Epithelial cell of proximal tubule (primary cell): ENCODE results near the gene CDC42BPG. TPM values are rescaled to one million over a fixed set of nuclear protein-coding genes. Genes with fewer than 3 reads are reported as not detected.
"Not testable (repeated sequence)": the region's sequence is repeated elsewhere in the genome, so short reads cannot be mapped to it uniquely, and the experiment has no call there.

Experiments
- DNase-seq: peaks from one replicate; pipeline ENCODE4 v3.0.0-alpha.2; 2011; ENCODE audit warnings: low read depth
- H3K4me3 ChIP-seq: 2 replicates; pipeline ENCODE4 v1.5.1; 2011; ENCODE audit warnings: low read depth, mild to moderate bottlenecking, low read length
- total RNA-seq: library from RNA; depleted of rRNA; stranded (reverse); fragments of >200 nt; gene quantifications from 2 replicates; pipeline ENCODE4 v1.2.3, GENCODE V29; 2015
- TF ChIP-seq, protein P1 (sequence below): conservative IDR thresholded peaks from 2 replicates; pipeline ENCODE4 v1.5.1; 2012; ENCODE audit warnings: low read depth, mild to moderate bottlenecking, low read length

CDC42BPG gene
- total RNA-seq, 1 donor from 2014 or later: 8.9 TPM

DNA sequence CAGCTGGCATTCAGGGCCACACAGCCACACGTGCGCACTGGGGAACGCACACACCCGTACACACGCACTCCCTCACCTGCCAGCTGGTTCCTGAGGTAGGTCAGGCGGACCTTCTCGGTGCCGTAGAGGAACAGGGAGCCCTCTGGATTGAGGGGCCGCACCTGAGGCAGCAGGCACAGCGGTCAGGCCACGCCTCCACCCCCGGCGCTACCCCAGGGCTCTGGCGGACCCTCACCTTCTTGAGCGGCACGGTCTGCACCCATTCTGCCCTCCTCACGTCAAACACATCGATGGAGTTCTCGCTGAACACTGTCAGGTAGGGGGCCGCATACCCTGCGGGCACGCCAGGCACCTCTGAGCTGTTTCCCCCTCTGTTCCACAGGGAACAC lies 17.0 kb downstream of the CDC42BPG start:
- no peak overlapping the region for H3K4me3 ChIP-seq
- DNase-seq: no peak
- TF ChIP-seq, protein P1, sequence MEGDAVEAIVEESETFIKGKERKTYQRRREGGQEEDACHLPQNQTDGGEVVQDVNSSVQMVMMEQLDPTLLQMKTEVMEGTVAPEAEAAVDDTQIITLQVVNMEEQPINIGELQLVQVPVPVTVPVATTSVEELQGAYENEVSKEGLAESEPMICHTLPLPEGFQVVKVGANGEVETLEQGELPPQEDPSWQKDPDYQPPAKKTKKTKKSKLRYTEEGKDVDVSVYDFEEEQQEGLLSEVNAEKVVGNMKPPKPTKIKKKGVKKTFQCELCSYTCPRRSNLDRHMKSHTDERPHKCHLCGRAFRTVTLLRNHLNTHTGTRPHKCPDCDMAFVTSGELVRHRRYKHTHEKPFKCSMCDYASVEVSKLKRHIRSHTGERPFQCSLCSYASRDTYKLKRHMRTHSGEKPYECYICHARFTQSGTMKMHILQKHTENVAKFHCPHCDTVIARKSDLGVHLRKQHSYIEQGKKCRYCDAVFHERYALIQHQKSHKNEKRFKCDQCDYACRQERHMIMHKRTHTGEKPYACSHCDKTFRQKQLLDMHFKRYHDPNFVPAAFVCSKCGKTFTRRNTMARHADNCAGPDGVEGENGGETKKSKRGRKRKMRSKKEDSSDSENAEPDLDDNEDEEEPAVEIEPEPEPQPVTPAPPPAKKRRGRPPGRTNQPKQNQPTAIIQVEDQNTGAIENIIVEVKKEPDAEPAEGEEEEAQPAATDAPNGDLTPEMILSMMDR: no peak

DNA sequence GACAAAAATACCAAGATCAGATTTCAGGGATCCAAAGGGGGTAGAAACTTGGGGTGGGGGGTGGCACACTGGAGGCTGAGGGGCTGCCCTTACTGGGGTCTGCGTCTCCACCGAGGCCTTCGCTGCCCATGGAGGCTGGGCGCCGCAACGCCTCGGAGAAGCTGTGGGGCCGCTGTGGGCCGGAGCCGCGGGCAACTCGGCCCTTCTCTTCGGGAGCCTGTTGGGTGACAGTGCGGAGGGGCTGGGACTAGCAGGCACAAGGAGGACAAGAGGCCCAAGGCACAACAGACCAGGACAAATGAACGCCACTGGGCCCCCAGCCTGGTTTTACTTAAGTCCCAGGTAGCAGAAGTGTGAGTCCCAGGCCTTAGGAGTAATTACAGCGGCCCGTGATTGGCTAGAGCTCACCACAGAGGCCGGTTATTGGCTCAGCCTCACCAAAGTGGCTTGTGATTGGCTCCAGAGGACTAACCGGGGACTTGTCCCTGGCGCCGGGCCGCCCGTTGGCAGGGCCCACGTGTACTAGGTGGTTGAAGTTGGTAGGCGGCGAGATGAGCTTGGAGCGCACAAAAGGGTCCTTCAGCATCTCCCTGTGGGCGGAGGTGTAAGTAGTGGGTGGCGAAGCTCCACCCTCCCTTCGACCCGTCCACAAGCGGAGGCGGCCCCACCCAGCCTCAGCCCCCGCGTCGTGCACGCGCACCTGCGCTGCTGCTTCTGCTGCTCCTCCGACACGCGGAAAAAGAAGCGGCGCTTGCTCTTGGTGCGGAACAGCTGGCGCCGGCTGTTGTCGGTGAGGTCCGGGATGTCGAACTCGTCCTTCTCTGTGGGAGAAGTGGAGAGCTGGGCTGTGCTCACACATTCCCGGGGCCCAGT lies 17.6 kb downstream of the CDC42BPG start:
- TF ChIP-seq, protein P1: no peak
- no peak for DNase-seq
- H3K4me3 ChIP-seq: no peak overlapping the region

DNA sequence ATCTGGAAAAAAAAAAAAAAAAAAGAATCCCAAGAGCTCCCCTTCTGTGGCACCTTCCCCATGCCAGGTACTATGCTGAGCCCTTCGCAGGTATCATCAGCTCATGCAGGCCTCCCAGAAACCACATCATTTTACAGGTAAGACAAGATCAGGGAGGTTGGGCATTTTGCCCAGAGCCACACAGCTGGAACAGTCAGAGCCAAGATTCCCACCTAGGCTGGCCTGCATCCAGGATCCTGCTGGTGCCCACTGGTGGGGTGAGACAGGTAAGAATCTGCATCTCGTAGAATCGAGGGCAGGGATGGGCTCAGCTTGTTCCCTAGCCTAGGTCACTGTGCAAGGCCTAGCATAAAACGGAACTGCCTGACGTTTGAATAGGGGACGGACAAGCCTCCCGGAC lies 18.4 kb downstream of the CDC42BPG start:
- no peak for DNase-seq
- TF ChIP-seq, protein P1: no peak
- no peak overlapping the region for H3K4me3 ChIP-seq

DNA sequence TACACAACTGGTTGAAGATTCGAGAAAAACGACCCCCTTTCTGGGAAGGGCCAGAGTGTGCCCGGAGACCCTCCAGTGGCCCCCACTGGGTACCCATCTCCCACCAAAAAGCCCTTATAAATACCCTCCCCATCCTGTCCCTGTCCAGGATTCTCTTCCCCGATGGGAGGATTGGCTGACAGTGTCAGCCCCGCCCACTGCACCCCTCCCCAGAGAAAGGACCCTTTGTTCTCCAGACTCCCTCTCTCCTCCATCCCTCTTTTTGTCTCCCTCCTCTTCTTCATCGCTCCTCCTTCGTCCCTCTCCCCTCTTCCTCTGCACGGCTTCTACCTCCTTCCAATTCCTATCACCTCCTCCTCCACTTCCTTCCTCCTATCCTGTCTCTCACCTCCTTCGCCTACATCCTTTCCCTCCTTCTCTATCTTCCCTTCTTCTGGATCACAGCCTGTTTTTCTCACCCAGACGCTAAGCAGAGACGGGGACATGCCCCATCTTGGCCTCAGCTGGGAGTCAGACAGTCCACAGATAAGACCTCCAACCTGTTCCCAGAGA lies 20.8 kb downstream of the CDC42BPG start:
- no peak for DNase-seq
- no peak overlapping the region for H3K4me3 ChIP-seq
- TF ChIP-seq, protein P1: no peak

DNA sequence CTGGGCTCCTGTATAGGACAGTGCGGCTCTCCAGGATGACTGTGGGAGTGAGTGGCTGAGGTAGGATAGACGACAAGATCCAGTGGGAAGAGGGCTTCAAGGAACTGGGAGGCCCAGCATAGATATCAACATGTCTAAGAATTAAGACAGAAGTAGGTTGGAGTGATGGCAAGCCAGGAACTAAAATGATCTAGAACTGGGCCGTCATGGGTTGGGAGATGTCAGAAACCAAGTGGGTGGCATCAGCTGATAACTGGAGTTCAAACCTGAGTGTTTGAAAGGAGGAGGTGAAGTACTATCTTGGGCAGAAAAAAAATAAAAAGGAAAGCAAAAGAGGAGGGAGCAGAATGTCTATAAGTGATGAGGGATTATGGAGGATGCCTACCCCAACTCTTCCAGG lies 27.0 kb downstream of the CDC42BPG start:
- H3K4me3 ChIP-seq: no peak overlapping the region
- DNase-seq: no peak
- TF ChIP-seq, protein P1: no peak

DNA sequence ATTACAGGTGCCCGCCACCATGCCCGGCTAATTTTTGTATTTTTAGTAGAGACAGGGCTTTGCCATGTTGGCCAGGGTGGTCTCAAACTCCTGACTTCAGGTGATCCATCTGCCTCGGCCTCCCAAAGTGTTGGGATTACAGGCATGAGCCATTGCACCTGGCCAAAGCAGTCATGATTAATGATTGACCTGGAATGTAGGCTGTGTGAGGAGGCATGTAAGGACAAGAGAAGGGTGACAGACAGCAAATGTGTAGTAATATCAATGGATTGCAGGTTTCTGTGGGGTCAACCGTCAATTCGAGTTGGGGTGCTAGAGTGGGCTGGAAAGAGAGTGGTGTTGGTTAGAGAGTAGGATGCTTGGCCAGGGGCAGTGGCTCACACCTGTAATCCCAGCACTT lies 29.0 kb downstream of the CDC42BPG start:
- DNase-seq, H3K4me3 ChIP-seq: not testable (repeated sequence)

DNA sequence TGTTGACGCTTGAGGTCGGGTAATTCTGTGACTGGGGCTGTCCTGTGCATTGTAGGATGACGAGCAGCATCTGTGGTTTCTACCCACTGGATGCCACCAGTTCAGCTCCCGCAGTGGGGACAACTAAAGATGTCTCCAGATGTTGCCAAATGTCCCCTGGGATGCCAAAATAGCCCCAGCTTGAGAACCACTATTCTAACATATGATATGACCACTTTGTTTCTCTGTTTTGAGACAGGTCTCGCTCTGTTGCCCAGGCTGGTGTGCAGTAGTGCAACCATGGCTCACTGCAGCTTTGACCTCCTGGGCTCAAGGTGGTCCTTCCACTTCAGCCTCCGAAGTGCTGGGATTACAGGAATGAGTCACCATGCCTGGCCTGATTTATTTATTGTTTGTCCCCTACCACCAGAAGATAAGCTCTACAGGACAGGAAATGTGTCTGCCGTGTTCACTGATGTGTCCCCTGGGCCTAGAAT lies 29.7 kb downstream of the CDC42BPG start:
- no peak for DNase-seq
- H3K4me3 ChIP-seq: no peak overlapping the region
- TF ChIP-seq, protein P1: no peak
